PFSK-1 (cell line): ENCODE measurements around the gene PIK3C3.

ENCODE experiments used
- FOXP2 ChIP-seq: optimal IDR thresholded peaks from 2 replicates; pipeline ENCODE3; 2011; ENCODE audit warnings: borderline replicate concordance, control low read depth, inconsistent platforms; ENCODE audit not compliant: insufficient read depth; ENCODE audit errors: extremely low read length, extremely low read depth
- POLR2AphosphoS5 ChIP-seq: IDR thresholded peaks from 2 replicates; pipeline ENCODE4 v1.6.1; 2012; ENCODE audit warnings: low read depth, mild to moderate bottlenecking, control low read depth, low read length, moderate library complexity
- SIN3A ChIP-seq: IDR thresholded peaks from 2 replicates; pipeline ENCODE4 v1.6.1; 2012; ENCODE audit warnings: mild to moderate bottlenecking, low read length, moderate library complexity, borderline replicate concordance; ENCODE audit not compliant: insufficient read depth
- TAF1 ChIP-seq: IDR thresholded peaks from 2 replicates; pipeline ENCODE4 v1.6.1; 2012; ENCODE audit warnings: low read length, control low read depth, borderline replicate concordance; ENCODE audit not compliant: insufficient read depth
- TF ChIP-seq, protein P1 (sequence below), 2 experiments: IDR thresholded peaks; 2 replicates each; pipeline versions ENCODE4 v1.6.1 to v1.8.0; 2011 to 2012; ENCODE audit warnings: low read depth in 2 of 2, low read length in 2 of 2, control low read depth in 1 of 2, inconsistent platforms in 1 of 2, mild to moderate bottlenecking in 1 of 2, moderate library complexity in 1 of 2; ENCODE audit not compliant: insufficient read depth in 1 of 2

Gene PIK3C3

DNA sequence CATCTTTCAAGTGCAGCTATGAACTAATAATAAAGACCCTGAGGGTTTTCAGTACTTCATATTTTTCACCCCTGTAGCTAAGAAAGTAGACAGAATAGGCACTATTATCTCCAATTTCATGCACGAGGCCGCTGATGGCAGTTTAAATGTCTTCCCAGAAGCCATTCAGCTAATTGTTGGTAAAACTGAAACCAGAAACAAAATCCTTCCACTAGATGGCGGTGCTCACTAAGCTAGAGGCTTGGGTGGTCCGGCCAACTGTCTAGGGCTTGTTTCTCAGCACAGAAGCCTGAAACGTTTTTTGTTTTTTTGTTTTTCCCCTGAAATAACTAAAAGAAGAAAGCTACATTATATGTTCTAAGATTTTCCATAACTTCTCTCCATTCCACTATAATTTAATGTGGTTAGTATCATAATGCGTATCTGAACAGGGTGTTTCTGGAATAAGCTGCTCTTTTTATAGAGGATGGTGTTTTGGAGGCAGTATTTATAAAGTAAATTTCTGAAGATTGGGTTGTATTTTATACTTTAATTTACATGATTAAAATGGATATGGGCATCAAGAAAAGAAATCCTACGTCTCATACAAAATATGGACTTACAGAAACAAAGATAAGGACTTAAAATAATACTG, 159.4 kb downstream of the PIK3C3 start:
- no peak for TF ChIP-seq SIN3A
- TF ChIP-seq, protein P1, sequence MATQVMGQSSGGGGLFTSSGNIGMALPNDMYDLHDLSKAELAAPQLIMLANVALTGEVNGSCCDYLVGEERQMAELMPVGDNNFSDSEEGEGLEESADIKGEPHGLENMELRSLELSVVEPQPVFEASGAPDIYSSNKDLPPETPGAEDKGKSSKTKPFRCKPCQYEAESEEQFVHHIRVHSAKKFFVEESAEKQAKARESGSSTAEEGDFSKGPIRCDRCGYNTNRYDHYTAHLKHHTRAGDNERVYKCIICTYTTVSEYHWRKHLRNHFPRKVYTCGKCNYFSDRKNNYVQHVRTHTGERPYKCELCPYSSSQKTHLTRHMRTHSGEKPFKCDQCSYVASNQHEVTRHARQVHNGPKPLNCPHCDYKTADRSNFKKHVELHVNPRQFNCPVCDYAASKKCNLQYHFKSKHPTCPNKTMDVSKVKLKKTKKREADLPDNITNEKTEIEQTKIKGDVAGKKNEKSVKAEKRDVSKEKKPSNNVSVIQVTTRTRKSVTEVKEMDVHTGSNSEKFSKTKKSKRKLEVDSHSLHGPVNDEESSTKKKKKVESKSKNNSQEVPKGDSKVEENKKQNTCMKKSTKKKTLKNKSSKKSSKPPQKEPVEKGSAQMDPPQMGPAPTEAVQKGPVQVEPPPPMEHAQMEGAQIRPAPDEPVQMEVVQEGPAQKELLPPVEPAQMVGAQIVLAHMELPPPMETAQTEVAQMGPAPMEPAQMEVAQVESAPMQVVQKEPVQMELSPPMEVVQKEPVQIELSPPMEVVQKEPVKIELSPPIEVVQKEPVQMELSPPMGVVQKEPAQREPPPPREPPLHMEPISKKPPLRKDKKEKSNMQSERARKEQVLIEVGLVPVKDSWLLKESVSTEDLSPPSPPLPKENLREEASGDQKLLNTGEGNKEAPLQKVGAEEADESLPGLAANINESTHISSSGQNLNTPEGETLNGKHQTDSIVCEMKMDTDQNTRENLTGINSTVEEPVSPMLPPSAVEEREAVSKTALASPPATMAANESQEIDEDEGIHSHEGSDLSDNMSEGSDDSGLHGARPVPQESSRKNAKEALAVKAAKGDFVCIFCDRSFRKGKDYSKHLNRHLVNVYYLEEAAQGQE (IDR thresholded peaks at IDR 0.05; ENCODE audit: insufficient read depth in 1 of 2, low read depth in 2 of 2, low read length in 2 of 2), result no peak
- no peak for TF ChIP-seq FOXP2
- no peak for TF ChIP-seq TAF1
- no peak for TF ChIP-seq POLR2AphosphoS5

DNA sequence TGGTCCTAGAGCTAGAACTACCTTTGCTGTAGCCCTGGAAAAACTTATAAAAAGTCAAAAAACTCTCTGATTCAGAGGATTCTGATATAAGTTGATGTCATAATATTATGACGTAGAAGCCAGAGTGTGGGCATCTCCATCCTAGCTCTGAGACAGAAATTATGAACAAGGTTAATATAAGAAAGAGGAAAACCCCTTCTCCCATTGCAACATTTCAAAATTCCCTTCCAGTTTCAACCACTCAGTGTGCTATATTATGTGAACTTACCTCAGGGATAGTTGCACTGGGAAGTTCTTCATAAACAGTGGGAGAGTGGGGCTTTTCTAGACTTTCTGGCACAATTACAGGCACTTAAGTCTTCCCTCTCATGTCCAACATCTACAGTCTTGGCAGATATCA, 171.6 kb downstream of the PIK3C3 start:
- TF ChIP-seq SIN3A, result no peak
- TF ChIP-seq FOXP2, result no peak
- TF ChIP-seq TAF1, result no peak
- TF ChIP-seq POLR2AphosphoS5, result no peak
- TF ChIP-seq, protein P1 (IDR thresholded peaks at IDR 0.05; ENCODE audit: insufficient read depth in 1 of 2, low read depth in 2 of 2, low read length in 2 of 2), result no peak

DNA sequence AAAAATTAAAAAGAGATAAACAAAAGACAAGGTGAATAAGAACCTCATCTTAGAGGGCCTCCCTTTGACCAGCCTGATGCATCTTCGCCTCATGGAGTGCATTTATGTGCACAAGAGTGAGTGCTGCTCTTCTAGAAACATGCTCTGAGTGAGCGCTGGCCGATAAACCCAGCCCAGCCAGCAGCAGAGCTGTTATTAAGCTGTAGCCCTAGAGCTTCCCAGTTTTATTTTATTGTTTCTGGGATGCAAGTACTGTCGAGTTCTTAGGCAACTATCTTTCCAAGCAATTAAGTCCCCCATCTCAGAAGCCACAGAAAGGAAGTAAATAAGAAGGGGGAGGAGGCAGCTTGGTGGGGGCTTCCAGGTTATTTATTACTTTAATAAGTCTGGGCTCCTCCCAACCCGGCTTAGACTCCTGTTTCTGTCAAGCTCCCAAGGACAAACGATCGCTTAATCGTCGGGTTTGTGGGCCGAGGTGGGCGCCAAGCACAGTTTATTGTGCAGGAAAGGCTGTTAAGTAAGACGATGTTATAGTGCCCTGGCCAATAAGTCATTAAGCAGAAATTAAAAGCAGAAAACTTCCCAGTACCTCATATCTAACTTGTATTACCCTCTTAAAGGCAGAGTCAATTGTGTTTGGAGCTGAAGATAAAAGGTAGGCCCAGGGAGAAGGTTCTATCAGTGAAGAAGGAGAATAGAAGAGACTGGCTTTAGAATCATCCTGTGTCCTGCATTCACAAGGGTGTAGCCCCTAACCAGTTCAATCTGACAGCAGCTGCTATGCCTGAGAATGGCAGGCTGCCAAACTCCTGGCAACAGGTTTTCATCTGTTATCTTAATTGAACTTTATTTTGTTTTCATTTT, 176.3 kb downstream of the PIK3C3 start:
- no peak for TF ChIP-seq POLR2AphosphoS5
- TF ChIP-seq FOXP2, result no peak
- TF ChIP-seq TAF1, result no peak
- TF ChIP-seq SIN3A, result no peak
- TF ChIP-seq, protein P1 (IDR thresholded peaks at IDR 0.05; ENCODE audit: insufficient read depth in 1 of 2, low read depth in 2 of 2, low read length in 2 of 2), result no peak

DNA sequence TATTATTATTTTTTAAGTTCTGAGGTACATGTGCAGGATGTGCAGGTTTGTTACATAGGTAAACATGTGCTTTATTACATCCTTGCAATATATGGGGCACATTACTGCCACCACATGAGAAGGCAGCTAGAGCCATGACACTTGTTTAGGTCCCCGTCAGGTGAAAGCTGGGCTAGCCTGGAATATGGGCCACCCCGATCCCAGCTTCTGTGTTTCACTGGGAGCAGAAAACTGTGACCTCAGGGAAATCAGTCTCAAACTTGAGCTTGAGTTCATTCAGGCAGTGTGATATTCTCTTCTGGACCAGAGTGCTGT, 176.9 kb downstream of the PIK3C3 start:
- TF ChIP-seq FOXP2 (no peak), TAF1 (no peak), SIN3A (no peak), POLR2AphosphoS5 (no peak)
- TF ChIP-seq, protein P1 (IDR thresholded peaks at IDR 0.05; ENCODE audit: insufficient read depth in 1 of 2, low read depth in 2 of 2, low read length in 2 of 2), result no peak
